ENCODE results near the gene NUP210L. TPM values are rescaled to one million over a fixed set of nuclear protein-coding genes. Genes with fewer than 3 reads are reported as not detected.
A peak's percentile ranks its signal among the peaks of the same experiment; 100 is the strongest.

The NUP210L gene
- total and polyA plus RNA-seq, 8 donors = 0.18 TPM; not detected in 7

- WGBS, 5 donors = 24 to 44% (median 31%) methylated on average over 15 to 16 of the region's 16 CpGs
- peak overlapping the region; percentile 61 to 84 (median 72) for H3K4me3 ChIP-seq
- H3K4me1 ChIP-seq = peaks cover 46 to 79% (median 69%) of the 10 kb centered on the region in 4 donors
- TF ChIP-seq EP300 (IDR thresholded peaks at IDR 0.05) (no peak), POLR2A (IDR thresholded peaks at IDR 0.05) (no peak), CTCF (IDR thresholded peaks at IDR 0.05) (no peak), POLR2AphosphoS5 (IDR thresholded peaks at IDR 0.05) (peak in 2 of 3 donors; percentile 36)
- peak overlapping the region; percentile 94 to 98 (median 97) for H3K27ac ChIP-seq
- H3K9me3 ChIP-seq = no peaks in the 10 kb centered on the region
- peaks cover 13 to 26% (median 18%) of the 10 kb centered on the region in 4 donors for H3K36me3 ChIP-seq
- peak; percentile 59 to 63 for DNase-seq
- intact Hi-C loops (cut with DNase I; ENCODE audit: low total_unique reads) = no loop called here
- no peaks in the 10 kb centered on the region for H3K27me3 ChIP-seq
Measured at GRCh38 chr1:153962088-153963029, 192.5 kb downstream of the NUP210L start.

GRCh38 chr1:153961421-153961820 lies 193.5 kb downstream of the NUP210L start:
- no peak for DNase-seq
- Histone ChIP-seq H3K27ac (peak overlapping the region; percentile 25 to 98 (median 97)), H3K4me1 (peaks cover 52 to 81% (median 74%) of the 10 kb centered on the region in 4 donors), H3K27me3 (no peaks in the 10 kb centered on the region), H3K36me3 (peaks cover 13 to 26% (median 18%) of the 10 kb centered on the region in 4 donors), H3K4me3 (peak overlapping the region in 2 of 4 donors; percentile 61 to 64), H3K9me3 (no peaks in the 10 kb centered on the region)
- TF ChIP-seq POLR2AphosphoS5 (IDR thresholded peaks at IDR 0.05) (no peak), EP300 (IDR thresholded peaks at IDR 0.05) (no peak), POLR2A (IDR thresholded peaks at IDR 0.05) (no peak), CTCF (IDR thresholded peaks at IDR 0.05) (no peak)
- intact Hi-C loops (cut with DNase I; ENCODE audit: low total_unique reads) = no loop called here
- 71 to 84% (median 80%) methylated on average over 4 of the region's 4 CpGs for WGBS, 5 donors

GRCh38 chr1:153960206-153960605 lies 194.7 kb downstream of the NUP210L start:
- peak overlapping the region in 4 of 5 donors; percentile 13 to 98 (median 97) for H3K27ac ChIP-seq
- no peak for DNase-seq

More at GRCh38 chr1:153960206-153960605, 194.7 kb downstream of the NUP210L start:
- no peak for TF ChIP-seq POLR2AphosphoS5 (IDR thresholded peaks at IDR 0.05)
- TF ChIP-seq EP300 (IDR thresholded peaks at IDR 0.05) = no peak
- no peak for TF ChIP-seq POLR2A (IDR thresholded peaks at IDR 0.05)
- TF ChIP-seq CTCF (IDR thresholded peaks at IDR 0.05) = no peak
- 69 to 93% (median 91%) methylated on average over 2 to 11 of the region's 11 CpGs for WGBS, 5 donors
- no peaks in the 10 kb centered on the region for H3K9me3 ChIP-seq
- H3K36me3 ChIP-seq = peaks cover 13 to 26% (median 18%) of the 10 kb centered on the region in 4 donors
- peak overlapping the region in 1 of 4 donors; percentile 11 for H3K4me3 ChIP-seq
- intact Hi-C loops (cut with DNase I; ENCODE audit: low total_unique reads) = no loop called here
- H3K27me3 ChIP-seq = no peaks in the 10 kb centered on the region
- H3K4me1 ChIP-seq = peaks cover 55 to 81% (median 76%) of the 10 kb centered on the region in 4 donors

Measured in stomach (tissue), 9 donors.